PC-9 (cell line): ENCODE measurements around the gene C16orf95. TPM values are rescaled to one million over a fixed set of nuclear protein-coding genes. Genes with fewer than 3 reads are reported as not detected.
"Not testable (repeated sequence)": the region's sequence is repeated elsewhere in the genome, so short reads cannot be mapped to it uniquely, and the experiment has no call there.

Source experiments
- BruUV-seq: library from RNA; stranded (reverse); fragments of 400-500 nt; replicated peaks from 2 replicates; lab custom pipeline; 2021; lab: Mats Ljungman, UMichigan
- CTCF ChIA-PET: fragments of 300-600 bp; sonication (Branson Sonifier 250); formaldehyde crosslinking; loops from one replicate; lab custom pipeline; 2022; ENCODE audit warnings: antibody characterized with exemption; lab: Charles Lee
- POLR2A ChIA-PET: fragments of 300-600 bp; sonication (Branson Sonifier 250); formaldehyde crosslinking; loops from one replicate; lab custom pipeline; 2022; ENCODE audit warnings: antibody characterized with exemption; ENCODE audit not compliant: unreplicated experiment; lab: Charles Lee
- DNase-seq, 2 experiments: peaks; one replicate each; pipeline versions ENCODE4 v3.0.0 to v3.0.0-alpha.2; 2015 to 2022; ENCODE audit warnings: mixed read lengths in 1 of 2
- H2AFZ ChIP-seq: fragments of 200-600 bp; sonication (generic); 2 replicates; pipeline ENCODE4 v1.8.1; 2017; ENCODE audit warnings: antibody characterized with exemption
- H3F3A ChIP-seq: fragments of 200-600 bp; sonication (generic); 2 replicates; pipeline ENCODE4 v1.8.1; 2017; ENCODE audit warnings: antibody characterized with exemption, mild to moderate bottlenecking, low read depth; ENCODE audit not compliant: insufficient read depth
- H3K27ac ChIP-seq: fragments of 200-600 bp; sonication (generic); 2 replicates; pipeline ENCODE4 v1.6.1; 2016; ENCODE audit warnings: mixed run types
- H3K27me3 ChIP-seq: fragments of 200-600 bp; sonication (generic); 2 replicates; pipeline ENCODE4 v1.6.1; 2016; ENCODE audit warnings: low read depth, mixed run types; ENCODE audit not compliant: insufficient read depth
- H3K36me3 ChIP-seq: fragments of 200-600 bp; sonication (generic); 2 replicates; pipeline ENCODE4 v1.6.1; 2016; ENCODE audit warnings: low read depth, mixed run types
- H3K4me1 ChIP-seq: fragments of 200-600 bp; sonication (generic); replicated peaks from 2 replicates; pipeline ENCODE4 v1.6.1; 2016; ENCODE audit warnings: mixed run types; ENCODE audit not compliant: insufficient read depth
- H3K4me2 ChIP-seq: fragments of 200-600 bp; sonication (generic); 2 replicates; pipeline ENCODE4 v1.6.1; 2017; ENCODE audit warnings: mixed run types
- H3K4me3 ChIP-seq: fragments of 200-600 bp; sonication (generic); 2 replicates; pipeline ENCODE4 v1.6.1; 2016; ENCODE audit warnings: mixed run types
- H3K79me2 ChIP-seq: fragments of 200-600 bp; sonication (generic); 2 replicates; pipeline ENCODE4 v1.6.1; 2017; ENCODE audit warnings: low read depth, mixed run types
- H3K9me2 ChIP-seq: fragments of 200-600 bp; sonication (generic); 2 replicates; pipeline ENCODE4 v1.8.1; 2017; ENCODE audit warnings: mild to moderate bottlenecking; ENCODE audit not compliant: insufficient read depth
- H3K9me3 ChIP-seq: fragments of 200-600 bp; sonication (generic); 2 replicates; pipeline ENCODE4 v1.8.1; 2016; ENCODE audit warnings: low read depth; ENCODE audit not compliant: insufficient read depth
- H4K20me1 ChIP-seq: fragments of 200-600 bp; sonication (generic); 2 replicates; pipeline ENCODE4 v1.8.1; 2017; ENCODE audit not compliant: insufficient read depth
- CTCF ChIP-seq: fragments of 200-600 bp; sonication (generic); conservative IDR thresholded peaks from 2 replicates; pipeline ENCODE4 v1.6.1; 2017; ENCODE audit warnings: mixed run types, antibody characterized with exemption, mild to moderate bottlenecking, moderate library complexity
- EZH2 ChIP-seq: fragments of 200-600 bp; sonication (generic); IDR thresholded peaks from 2 replicates; pipeline ENCODE4 v1.8.0; 2017; ENCODE audit warnings: antibody characterized with exemption, low read depth
- intact Hi-C: fragments of 100-400 bp; cut with micrococcal nuclease; formaldehyde crosslinking; loops from one replicate; pipeline ENCODE4 v1.10.0; 2022; ENCODE audit not compliant: unreplicated experiment
- total RNA-seq: library from RNA; stranded (reverse); gene quantifications from 2 replicates; pipeline ENCODE4 v1.2.3, GENCODE V29; 2021

Gene C16orf95
- total RNA-seq, 1 experiment from 2014 or later = 7.5 TPM

DNA sequence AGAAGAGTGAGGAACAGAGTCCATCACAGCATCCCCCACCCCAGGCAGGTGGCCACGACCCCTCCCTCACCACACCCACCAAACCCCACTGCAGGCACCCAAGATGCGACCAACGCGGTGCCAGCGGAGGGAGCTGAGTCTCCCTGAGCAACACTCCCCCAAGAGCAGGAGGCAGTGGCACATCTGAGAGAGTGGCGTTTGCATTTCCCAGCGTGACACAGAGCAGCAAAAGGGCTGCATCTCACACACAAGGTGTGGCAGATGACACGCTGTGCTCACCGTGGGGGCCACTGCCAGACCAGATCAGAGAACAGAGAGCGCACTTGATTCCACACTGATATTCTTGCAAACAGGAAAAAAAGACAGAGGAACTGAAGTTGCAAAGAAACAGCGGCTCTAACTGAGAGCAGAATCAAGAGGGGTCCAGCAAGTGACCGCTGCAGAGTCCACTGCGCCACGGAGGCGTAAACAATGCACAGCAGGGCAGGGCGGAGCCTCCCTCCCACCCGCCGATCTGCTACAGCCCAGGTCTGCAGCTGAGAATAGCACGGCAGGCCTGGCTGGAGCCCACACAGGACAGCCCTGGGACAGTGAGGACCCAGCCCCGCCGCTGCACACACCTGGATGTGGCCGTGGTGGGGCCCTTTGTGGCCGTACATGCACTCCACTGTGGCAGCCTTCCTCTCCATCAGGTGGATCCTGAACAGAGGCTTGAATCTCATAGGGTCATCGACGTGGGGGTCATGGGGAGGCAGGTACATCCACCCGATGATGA is 26.0 kb upstream of the C16orf95 start:
- H3K27ac ChIP-seq = no peak overlapping the region
- CTCF ChIA-PET = no interaction called here
- no TSS peak for BruUV-seq
- H4K20me1 ChIP-seq = peaks cover 3% of the 10 kb centered on the region
- no peak overlapping the region for H3K4me2 ChIP-seq
- intact Hi-C loops = no loop called here
- no peaks in the 10 kb centered on the region for H3K36me3 ChIP-seq
- no peaks in the 10 kb centered on the region for H3K9me3 ChIP-seq
- no peak overlapping the region for H3K4me3 ChIP-seq
- no peaks in the 10 kb centered on the region for H3K27me3 ChIP-seq
- no peak overlapping the region for H2AFZ ChIP-seq
- POLR2A ChIA-PET = no interaction called here
- H3F3A ChIP-seq = no peaks in the 10 kb centered on the region
- TF ChIP-seq EZH2 (no peak), CTCF (no peak)
- H3K4me1 ChIP-seq = no peaks in the 10 kb centered on the region
- H3K79me2 ChIP-seq = no peaks in the 10 kb centered on the region
- DNase-seq = no peak
- no peaks in the 10 kb centered on the region for H3K9me2 ChIP-seq

DNA sequence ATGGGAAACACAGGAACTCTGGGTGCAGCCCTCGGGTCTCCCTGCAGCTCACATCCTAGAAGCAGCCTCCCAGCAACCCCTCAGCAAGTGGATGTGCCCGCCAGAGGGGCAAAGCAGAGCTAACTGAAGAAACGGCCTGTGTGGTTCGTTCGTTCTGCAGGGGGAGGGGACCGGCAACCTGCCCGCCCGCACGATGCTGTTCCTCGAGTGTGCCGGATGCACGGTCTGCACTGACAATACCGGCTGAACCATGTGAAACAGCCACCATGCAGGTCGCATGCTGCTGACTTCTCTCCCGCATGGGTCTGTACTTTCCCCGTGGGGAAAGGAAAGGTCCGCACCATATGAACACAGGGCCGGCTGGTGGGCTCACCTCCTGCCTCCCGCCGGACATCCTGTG is 25.3 kb upstream of the C16orf95 start:
- no peaks in the 10 kb centered on the region for H3K4me1 ChIP-seq
- TF ChIP-seq EZH2 = no peak
- no peak for TF ChIP-seq CTCF
- POLR2A ChIA-PET = no interaction called here
- H4K20me1 ChIP-seq = peaks cover 3% of the 10 kb centered on the region
- H3K27me3 ChIP-seq = no peaks in the 10 kb centered on the region
- no peaks in the 10 kb centered on the region for H3K36me3 ChIP-seq
- H3K9me2 ChIP-seq = no peaks in the 10 kb centered on the region
- H2AFZ ChIP-seq = no peak overlapping the region
- H3K4me3 ChIP-seq = no peak overlapping the region
- DNase-seq = no peak
- H3K4me2 ChIP-seq = no peak overlapping the region
- no peaks in the 10 kb centered on the region for H3K9me3 ChIP-seq
- BruUV-seq = no TSS peak
- H3K27ac ChIP-seq = no peak overlapping the region
- intact Hi-C loops = no loop called here
- CTCF ChIA-PET = no interaction called here
- H3F3A ChIP-seq = no peaks in the 10 kb centered on the region
- no peaks in the 10 kb centered on the region for H3K79me2 ChIP-seq

- H3K4me2 ChIP-seq = no peak overlapping the region
- TF ChIP-seq CTCF (no peak), EZH2 (no peak)
- no peaks in the 10 kb centered on the region for H3F3A ChIP-seq
- no peak for DNase-seq
- H3K4me3 ChIP-seq = no peak overlapping the region
- H3K27me3 ChIP-seq = no peaks in the 10 kb centered on the region
- H3K9me3 ChIP-seq = no peaks in the 10 kb centered on the region
- no peaks in the 10 kb centered on the region for H3K36me3 ChIP-seq
- H2AFZ ChIP-seq = no peak overlapping the region
- no TSS peak for BruUV-seq
- CTCF ChIA-PET = no interaction called here
- no peaks in the 10 kb centered on the region for H3K9me2 ChIP-seq
- H3K27ac ChIP-seq = no peak overlapping the region
- peaks cover 3% of the 10 kb centered on the region for H4K20me1 ChIP-seq
- no peaks in the 10 kb centered on the region for H3K79me2 ChIP-seq
- POLR2A ChIA-PET = no interaction called here
- intact Hi-C loops = no loop called here
- no peaks in the 10 kb centered on the region for H3K4me1 ChIP-seq
Observed at GRCh38 chr16:87340198-87340597, 23.0 kb upstream of the C16orf95 start.

- H3K79me2 ChIP-seq, intact Hi-C loops, POLR2A ChIA-PET, BruUV-seq, H4K20me1 ChIP-seq, H3K4me1 ChIP-seq, H3F3A ChIP-seq, DNase-seq, H2AFZ ChIP-seq, H3K27me3 ChIP-seq, H3K9me2 ChIP-seq, H3K27ac ChIP-seq, H3K36me3 ChIP-seq, H3K4me3 ChIP-seq, CTCF ChIA-PET, H3K9me3 ChIP-seq, H3K4me2 ChIP-seq: not testable (repeated sequence)
Observed at GRCh38 chr16:87339724-87340105, 22.5 kb upstream of the C16orf95 start.
